Measurements from ENCODE around the gene DNAI2.
"Not testable (repeated sequence)": the region's sequence is repeated elsewhere in the genome, so short reads cannot be mapped to it uniquely, and the experiment has no call there.

Gene DNAI2

DNA sequence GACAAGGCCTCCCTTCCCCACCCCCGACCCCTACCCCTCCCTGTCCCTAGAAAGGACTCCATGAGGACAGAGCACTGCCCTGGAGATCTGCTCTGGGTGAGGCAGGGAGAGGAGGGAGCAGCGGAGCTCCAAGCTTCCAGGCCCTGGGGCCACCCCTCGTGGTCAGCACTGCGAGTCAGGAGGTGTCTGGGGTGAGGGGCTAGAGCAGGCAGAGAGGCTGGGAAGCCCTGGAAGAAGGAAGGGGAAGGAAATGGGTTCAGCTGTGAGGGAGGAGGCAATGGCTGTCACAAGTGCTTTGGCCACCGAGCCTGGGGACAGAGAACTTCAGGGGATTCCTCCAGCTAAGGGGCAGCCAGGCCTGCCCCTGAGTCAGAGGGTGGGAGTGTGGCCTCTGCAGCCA is 28.2 kb upstream of the DNAI2 start:
- DNase-seq: no peak

DNA sequence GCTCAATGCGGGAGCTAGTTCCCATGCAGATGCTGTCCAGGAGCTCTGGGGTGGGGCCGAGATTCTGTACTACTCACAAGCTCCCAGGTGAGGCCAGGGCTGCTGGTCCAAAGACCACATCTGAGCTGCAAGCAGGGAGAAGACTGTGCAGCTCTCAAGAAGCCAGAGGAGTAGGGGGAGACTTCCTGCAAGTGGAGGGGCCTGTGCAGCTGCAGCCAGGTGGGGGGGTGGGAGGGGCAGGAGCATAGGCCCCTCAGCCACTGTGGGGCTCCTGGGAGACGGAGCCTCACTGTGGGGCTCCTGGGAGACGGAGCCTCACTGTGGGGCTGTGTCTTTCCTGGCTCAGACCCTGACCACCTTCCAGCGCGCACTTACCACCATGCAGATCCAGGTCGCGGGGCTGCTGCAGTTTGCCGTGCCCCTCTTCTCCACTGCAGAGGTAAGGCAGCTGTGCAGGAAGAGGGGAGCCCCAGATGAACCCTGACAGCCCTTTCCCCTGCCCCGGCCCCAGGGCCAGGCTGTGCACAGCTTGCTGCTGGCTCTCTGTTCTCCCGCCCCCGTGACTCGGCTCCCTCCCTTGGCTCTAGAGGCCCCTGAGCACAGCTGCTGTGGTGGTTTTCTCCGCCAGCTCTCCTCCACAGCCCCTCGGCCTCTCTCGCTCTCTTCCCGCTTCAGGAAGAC is 24.3 kb upstream of the DNAI2 start:
- no peak for DNase-seq

DNA sequence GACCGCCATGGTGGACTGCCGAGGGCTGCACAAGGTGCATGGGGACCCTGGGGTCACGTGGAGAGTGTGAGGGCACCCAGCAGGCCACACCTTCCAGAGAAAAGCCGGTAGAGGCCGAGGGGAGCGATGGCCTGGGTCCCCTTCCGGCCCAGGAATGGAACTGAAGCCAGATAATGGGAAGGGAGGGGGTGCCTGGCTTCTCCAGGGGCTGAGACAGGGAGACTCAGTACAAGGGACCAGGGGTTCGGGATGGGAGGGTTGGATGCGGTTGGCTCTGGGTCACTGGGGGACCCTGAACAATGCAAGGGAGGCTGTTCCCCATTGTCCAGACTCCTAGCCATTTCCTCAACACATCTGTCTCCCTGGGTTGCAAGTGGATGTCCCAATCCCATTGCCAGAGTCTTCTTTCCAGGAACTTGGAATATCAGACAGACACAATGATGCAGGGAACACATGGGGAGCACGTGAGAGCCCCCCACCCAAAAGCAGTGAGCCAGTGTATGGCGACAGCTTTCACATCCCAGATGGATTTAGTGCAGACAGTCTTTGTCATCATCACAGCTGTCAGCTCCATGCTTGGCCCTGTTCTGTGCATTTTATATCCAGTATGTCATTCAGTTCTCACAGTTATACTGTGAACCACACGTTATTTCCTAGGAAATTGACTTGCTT is 23.6 kb upstream of the DNAI2 start:
- no peak for DNase-seq

DNA sequence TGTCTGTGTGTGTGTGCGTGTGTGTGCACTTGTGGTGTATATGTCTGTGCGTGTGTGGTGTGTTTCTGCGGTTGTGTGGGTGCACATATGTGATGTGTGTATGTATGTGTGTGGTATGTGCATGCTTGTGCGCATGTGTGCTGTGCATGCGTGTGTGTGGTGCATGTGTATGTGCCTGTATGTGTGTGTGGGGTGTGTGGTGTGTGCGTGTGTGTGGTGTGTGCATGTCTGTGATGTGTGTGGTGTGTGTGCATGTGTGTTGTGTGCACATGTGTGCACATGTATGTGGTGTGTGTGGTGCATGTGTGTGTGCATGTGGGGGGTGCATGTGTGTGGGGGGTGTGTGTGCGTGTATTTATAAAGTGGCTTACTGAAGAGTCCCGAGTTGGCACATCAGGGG is 23.0 kb upstream of the DNAI2 start:
- DNase-seq: no peak

DNA sequence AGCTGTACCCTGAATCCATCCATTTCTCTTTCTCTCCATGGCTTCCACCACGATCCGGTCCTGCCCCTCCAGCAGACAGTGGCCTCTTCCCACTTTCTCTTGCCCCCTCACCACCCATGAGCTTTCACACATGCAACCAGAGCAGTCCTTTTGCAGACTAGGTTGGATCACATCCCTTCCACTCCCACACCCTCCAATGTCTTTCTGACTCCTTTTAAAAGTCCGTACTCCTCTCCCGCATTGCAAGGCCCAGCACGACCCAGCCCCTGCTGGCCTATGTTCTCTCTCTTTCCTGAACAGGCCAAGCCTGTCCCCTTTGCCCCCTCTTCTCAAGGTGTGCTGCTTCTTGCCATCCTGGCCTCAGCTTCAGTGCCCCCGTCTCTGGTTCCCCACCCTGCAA is 22.5 kb upstream of the DNAI2 start:
- DNase-seq: no peak

DNA sequence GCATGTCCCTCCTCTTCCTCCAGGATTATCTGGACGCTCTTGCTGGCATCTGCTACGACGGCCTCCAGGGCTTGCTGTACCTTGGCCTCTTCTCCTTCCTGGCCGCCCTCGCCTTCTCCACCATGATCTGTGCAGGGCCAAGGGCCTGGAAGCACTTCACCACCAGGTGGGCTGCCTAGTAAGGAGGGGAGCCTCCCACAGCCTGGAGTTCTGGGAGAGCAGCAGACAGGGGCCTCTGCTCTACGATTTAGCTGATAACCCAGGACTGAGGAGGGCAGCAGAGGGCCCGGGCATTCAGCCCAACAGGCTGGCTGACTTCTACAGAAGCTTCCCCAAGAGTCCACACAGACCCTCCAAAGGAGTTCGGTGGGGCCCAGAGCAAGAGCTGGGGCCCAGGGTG is 21.8 kb upstream of the DNAI2 start:
- no peak for DNase-seq

DNA sequence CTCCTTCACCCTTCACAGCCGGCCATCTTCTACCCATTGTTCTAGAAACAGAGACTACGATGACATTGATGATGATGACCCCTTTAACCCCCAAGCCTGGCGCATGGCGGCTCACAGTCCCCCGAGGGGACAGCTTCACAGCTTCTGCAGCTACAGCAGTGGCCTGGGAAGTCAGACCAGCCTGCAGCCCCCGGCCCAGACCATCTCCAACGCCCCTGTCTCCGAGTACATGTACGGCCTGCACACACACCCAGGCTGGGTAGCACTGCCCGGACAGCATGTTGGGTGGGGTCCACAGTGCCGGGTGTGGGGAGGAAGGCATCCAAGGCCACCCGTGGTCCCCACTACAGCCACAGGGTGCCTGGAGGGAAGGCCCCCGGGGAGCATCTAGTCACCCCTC is 21.0 kb upstream of the DNAI2 start:
- no peak for DNase-seq

DNA sequence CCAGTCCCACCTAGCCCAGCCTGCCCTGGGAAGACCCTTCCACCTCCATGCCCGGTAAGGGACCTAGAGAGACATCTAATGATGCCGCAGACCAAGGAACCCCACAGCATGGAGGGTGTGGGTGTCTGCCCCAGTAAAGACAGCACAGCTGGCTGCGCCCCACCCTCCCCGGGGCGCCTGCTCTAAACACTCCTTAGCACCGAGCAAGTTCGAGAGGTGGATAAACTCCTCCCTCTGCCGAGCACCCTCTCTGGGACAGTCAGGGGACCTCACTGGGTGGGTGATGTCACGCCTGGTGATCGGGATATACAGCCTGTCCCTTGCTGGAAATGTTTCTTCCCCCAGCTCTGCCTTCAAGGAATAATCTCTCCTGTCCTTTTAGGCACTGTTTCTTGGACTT is 16.7 kb upstream of the DNAI2 start:
- DNase-seq: no peak

DNA sequence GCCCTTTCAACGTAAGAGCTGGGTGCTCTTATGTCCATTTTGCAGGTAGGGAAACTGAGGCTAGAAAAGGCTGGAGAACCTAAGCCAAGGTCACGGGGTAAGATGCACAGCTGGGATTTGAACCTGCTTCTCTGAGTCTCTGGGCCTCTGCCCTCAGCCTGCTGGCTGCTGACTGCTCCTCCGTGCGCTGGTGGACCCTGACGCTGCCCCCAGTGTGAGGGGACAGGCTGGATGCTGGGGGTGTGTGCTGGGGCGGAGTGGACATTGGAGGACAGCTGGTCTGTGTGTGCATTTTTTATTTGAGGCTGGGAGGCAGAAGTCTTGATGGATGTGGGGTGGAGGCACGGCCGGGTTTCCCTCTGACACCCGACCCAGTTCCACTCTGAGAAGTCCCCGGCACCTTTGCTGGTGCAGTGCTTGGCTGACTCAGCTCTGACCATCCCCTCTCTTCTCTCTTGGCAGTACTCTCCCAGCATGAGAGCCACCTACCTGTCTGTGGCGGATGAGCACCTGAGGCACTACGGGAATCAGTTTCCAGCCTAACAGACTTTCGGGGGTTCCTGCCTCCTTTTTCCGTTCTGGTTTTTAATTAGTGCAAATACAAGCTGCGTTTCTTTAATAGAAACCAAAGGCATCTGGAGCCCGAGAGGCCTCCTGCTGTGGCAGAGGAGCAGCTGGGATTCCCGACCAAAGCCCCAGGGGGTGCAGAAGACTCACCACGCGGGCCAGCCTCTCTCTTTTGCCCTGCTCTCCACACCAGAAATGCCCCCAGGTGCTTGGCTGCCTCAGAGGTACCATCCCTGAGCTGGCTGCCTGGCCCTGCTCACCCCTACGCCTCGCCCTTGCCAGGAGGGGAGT is 14.1 kb upstream of the DNAI2 start:
- DNase-seq: no peak

DNA sequence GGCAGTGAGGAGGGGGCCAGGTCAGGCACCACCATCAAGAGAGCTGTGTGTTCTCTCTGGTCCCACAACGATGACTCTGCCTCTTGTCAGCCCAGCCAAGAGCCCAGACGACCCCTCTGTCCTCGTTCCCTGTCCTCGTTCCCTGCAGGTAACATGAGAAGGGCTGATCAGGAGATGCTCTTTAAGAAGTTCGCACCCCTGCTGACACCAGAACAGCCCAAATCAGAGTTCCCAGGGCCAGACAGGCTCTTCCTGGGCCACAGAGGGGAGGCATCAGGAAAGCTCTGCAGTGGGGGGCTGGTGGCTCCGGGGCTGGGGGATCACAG is 13.5 kb upstream of the DNAI2 start:
- no peak for DNase-seq

DNA sequence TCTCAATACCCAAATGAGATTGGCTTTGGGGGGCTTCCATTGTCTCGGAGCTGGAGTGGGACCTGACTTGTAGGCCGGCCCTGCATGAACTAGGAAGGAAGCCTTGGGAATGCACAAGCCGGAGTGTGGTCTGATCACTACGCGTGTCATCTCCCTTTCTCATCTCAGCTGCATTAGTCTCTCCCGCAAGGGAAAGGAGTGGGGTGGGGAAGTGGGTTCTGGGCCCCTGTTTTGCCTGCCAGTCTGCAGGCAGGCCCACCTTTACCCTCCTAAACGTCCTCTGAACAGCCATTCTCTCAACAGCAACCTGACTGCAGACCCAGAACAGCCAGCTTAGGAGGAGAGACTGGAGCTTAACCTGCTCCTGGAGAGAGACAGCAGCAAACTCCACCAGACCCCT is 11.4 kb upstream of the DNAI2 start:
- no peak for DNase-seq

DNA sequence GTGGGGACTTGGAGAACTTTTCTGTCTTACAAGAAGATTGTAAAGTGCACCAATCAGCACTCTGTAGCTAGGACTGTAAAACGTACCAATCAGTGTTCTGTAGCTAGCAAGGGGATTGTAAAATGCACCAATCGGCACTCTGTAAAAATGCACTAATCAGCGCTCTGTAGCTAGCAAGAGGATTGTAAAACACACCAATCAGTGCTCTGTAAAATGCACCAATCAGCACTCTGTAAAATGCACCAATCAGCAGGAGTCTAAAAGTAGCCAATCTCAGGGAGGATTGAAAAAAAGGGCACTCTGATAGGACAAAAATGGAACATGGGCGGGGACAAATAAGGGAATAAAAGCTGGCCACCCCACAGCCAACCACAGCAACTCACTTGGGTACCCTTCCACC is 7.0 kb upstream of the DNAI2 start:
- not testable (repeated sequence) for DNase-seq

DNA sequence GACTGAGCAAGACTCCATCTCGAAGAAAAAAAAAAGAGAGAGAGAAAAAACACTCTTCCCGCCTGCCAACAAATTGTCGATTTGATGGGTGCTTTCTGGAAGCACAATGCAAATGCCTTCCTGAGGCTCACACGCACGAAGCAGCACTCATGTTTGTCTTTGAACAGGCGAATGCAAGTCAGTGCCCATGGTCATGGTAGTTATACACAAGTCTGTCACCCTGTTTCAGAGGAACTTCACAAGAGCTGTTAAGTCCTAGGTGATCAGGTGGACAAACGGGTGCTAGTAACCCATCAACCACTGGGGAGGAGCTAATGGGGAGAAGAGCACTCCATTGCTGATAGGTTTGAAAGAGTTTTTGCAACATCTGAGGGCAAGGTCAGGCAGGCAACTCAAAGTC is 6.5 kb upstream of the DNAI2 start:
- DNase-seq: no peak

DNA sequence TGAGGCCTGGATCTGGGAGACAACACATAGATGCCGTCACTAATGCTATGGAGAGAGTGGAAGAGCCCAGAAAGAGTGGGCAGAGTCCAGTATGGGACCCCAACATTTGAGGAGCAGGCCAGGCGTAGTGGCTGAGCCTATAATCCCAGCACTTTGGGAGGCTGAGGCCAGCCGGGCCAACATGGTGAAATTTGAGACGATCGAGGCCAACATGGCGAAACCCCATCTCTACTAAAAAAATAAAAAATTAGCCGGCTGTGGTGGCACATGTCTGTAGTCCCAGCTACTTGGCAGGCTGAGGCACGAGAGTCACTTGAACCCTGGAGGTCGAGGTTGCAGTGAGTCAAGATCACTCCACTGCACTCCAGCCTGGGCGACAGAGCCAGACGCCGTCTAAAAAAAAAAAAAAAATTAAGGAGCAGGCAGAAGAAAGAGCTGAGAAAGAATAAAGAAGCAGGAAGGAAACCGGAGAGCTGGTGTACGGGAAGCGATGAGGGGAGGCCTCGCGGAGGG is 6.0 kb upstream of the DNAI2 start:
- no peak for DNase-seq

DNA sequence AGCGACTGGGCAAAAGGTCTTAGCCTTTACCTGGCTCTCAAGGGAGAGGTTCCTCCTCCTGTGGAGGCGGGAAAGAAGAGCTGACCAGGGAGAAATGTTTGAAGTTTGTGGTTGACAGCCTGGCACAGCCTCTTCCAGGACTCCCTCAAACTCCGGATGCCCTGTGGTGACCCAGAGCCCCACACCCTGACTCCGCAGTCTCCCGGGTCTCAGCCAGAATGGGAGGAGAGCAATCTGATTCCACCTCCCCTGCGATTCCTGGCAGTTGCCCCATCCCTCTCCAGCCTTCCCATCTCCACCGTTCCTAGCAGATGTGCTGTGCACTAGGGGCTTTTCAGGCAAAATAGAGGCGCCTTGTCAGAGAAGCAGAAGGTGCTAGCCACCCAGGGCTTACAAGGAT is 5.5 kb upstream of the DNAI2 start:
- no peak for DNase-seq

DNA sequence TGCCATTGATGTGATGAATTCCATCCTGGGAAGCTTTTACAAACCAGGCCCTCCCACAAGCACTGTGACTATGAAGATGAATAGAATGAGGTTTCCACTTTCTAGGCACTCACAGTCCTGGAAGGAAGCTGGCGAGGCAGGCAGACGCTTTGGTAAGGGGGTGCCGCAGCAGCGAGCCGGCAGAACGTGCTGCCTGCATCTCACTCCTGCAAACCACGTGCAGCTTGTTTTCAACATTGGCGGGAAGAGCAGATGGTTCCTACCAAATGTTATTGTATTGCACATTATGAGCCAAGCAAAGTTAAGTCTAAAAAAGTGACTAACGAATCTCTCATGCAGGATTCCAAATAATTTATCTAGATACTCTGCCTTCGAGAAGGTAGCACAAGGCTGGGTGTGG is 3.7 kb upstream of the DNAI2 start:
- no peak for DNase-seq

DNA sequence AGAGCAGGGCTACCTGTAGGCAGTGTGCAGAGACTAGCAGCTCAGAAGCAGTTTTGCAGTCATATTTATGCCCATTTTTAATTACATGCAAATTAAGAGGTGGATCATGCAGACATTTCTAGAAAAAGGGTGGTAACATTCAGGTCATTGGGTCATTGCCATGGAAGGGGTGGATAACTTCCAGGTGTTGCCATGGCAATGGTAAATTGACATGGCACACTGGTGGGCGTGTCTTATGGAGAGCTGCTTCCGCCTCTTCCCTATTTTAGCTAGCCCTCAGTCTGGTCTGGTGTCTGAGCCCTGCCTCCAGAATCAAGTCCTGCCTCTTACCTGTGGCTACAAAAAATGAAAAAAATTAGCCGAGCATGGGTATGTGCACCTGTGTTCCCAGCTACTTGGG is 2.8 kb upstream of the DNAI2 start:
- no peak for DNase-seq

DNA sequence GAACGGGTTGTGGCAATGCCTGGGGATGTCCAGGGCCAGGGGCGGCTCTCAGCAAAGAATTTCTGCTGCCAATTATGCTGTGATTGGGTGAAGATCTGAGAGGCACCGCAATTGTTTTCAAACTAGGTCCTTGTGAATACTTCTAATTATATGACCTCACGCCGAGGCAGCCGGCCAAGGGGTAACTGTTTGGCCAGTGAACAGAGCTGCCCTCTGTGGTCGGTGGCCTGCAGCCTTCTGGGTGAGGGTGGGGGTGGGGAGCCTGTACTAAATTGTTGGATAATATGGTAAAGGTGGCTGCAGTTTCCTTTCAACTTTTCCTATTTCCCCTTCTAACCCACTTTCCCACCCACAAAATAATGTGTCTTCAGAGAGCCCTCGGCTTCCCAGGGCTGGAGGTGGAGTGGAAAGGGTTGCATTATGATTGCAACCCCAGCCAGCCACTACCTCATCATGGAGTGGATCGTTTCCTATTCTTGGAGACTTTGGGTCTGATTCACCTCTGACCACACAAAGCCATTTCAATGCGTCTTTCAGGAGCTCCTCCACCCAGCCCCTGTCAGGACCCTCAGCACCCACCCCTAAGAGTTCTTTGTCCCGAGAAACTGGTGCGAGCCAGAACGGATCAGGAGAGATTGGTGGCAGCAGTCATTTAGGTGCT is 2.0 kb upstream of the DNAI2 start:
- DNase-seq: no peak

DNA sequence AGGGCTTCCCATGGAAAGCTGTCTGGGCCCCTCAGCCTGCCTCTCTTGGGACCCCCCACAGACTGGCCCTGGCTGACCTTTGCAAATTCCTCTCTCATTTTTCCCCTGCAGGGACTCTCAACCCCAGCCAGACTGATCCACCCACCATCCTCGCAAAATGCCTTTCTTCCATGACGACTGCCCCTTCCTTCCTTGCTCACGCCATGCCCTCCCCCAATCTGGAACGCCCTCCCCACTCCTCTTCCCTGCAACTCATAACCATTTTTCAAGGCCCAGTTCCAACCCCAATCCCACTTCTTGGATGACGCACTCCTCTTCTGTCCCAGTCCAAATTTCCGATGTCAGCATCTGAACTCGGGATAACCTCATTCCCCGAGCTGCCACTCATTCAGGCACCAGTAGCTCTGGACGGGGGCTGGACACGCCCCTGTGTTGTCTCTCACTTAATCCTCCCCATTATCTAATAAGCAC is 1.3 kb upstream of the DNAI2 start:
- DNase-seq: no peak

DNA sequence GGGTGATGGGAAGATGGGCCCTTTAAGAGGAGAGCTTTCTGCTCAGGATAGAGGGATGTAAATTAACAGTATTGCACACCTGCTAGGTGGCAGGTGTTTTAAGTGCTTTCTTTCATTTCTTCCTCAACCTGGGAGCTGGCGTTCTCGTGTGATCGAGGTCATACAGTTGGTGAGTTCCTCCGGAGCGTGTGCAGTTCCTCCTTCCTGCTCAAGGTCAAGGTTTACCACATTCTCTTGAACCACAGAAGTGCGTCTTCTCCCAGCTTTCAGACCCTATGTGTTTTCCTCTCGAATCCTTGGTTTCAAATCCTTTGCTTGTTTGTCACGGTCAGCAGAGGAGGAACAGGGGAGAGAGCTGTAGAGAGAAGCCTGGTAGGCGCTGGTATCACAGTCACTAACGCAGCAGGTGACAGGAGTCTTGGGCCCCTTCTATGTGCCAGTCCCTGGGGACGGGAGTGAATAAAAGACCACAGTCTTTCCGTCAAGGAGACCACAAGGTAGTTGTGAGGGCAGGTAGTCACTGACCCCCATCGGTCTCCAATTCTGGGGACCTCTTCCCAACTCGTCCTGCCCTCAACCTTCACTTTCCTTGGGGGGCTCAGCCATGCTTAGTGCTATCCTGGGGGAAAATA is 791 bp downstream of the DNAI2 start:
- DNase-seq: no peak

DNA sequence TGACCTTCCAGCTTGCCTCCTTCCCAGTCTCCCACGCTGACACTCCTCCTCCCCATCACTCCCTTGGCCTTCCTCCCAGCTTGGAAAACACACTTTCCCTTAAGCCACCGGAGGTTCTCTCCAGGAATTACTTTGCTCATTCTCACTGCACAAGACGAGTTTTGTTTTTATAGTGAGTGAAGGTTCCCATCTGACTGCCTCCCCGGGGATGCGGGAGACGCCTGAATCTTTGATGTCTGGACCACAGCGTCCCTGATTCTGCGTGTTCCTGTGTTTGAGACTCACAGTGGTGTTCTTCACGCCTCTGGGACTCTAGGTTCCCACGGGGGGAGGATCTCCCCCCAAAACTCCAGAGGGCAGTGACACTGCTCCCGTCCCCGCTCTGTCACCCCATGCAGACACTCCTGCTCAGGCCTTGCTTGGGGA is 2.0 kb downstream of the DNAI2 start:
- no peak for DNase-seq

DNA sequence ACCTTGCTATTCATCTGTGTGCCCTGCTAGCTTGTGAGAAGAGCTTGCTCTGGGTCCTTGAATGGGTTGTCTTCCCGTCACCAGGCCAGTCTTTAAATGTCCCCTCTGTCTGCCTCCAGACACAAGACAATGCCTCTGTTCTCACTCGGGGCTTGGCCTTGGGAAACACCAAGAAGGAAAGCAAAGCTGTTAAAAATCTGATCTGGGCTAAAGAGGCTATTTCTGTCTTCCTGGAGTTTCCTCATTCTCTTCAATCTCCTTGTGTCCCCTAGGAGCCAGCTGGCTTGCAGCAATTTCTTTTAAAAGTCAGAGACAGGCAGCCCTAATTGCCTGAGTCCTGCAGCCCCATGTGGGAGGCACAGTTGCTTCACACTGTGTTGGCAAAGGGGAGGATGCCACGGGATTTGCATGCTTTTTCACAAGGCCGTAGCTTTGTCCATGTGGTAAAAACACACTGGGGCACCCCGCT is 2.5 kb downstream of the DNAI2 start:
- DNase-seq: no peak

DNA sequence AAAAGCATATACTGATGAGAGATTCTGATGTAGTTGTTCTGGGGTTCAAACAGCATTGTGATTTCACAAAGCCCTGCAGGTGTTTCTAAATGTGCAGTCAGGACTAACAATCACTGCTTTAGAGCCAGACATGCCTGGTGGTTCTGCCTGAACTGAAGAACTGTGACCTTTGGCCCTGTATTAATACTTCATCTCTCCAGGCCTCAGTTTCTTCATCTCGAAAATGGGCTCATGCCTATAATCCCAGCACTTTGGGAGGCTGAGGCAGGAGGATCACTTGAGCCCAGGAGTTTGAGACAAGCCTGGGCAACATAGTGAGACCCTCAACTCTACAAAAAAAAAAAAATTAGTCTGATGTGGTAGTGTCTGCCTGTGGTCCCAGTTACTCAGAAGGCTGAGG is 3.9 kb downstream of the DNAI2 start:
- no peak for DNase-seq
